GM12878 (cell line): Measurements from ENCODE around the gene OR7E24. TPM values are rescaled to one million over a fixed set of nuclear protein-coding genes. Genes with fewer than 3 reads are reported as not detected.

Experiments
- YBX1 ChIP-seq: fragments of 450-650 bp; IDR thresholded peaks from 2 replicates; pipeline ENCODE4 v1.6.1; 2016; ENCODE audit warnings: antibody characterized with exemption
- polyA plus RNA-seq, 11 experiments: library from polyadenylated mRNA; depleted of rRNA in 4 of 11; unstranded in 6 of 11; stranded (reverse) in 5 of 11; fragments of >200 nt; fragmentation: Nextera tagmentation in 4 of 11; fragmentation: Illumina TruSeq in 1 of 11; extraction: Ambion mirVana in 4 of 11; extraction: Trizol in 1 of 11; gene quantifications; 1 replicate in 1 of 11; 2 replicates in 10 of 11; pipeline versions ENCODE4 v1.2.1 to v1.2.3, GENCODE V29; 2011 to 2016; ENCODE audit warnings: inconsistent platforms in 2 of 11, missing spikeins in 2 of 11, low read depth in 1 of 11
- total RNA-seq, 4 experiments: library from RNA; depleted of rRNA in 3 of 4; stranded (reverse); fragments of >200 nt in 3 of 4; fragmentation: Illumina TruSeq in 1 of 4; extraction: Trizol in 1 of 4; gene quantifications; 2 replicates each; pipeline versions ENCODE4 v1.2.1 to v1.2.3, GENCODE V29; 2013 to 2021
- TF ChIP-seq, protein P1 (sequence below): fragments of 450-650 bp; IDR thresholded peaks from 2 replicates; pipeline ENCODE4 v1.6.1; 2017; ENCODE audit warnings: mild to moderate bottlenecking, low read depth, inconsistent platforms; ENCODE audit not compliant: poor library complexity, severe bottlenecking

The OR7E24 gene
- total and polyA plus RNA-seq, 10 of the 15 experiments (the other 5 are each of a cell fraction or from before 2014, with no cell fraction given), result not detected

DNA sequence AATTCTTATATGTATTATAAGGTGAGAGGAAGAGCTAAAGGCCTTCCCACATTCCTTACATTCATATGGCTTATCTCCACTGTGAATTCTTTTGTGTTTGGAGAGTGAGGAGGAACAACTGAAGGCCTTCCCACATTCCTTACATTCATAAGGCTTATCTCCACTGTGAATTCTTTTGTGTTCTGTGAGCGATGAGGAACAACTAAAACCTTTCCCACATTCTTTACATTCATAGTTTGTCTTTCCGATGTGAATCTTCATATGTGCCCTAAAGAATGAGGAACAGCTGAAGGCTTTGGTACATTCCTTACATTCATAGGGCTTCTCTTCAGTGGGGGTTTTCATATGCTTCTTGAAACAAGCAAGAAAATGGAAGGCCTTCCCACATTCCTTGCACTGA lies 45.6 kb downstream of the OR7E24 start (continued):
- no peak for TF ChIP-seq YBX1
- TF ChIP-seq, protein P1, sequence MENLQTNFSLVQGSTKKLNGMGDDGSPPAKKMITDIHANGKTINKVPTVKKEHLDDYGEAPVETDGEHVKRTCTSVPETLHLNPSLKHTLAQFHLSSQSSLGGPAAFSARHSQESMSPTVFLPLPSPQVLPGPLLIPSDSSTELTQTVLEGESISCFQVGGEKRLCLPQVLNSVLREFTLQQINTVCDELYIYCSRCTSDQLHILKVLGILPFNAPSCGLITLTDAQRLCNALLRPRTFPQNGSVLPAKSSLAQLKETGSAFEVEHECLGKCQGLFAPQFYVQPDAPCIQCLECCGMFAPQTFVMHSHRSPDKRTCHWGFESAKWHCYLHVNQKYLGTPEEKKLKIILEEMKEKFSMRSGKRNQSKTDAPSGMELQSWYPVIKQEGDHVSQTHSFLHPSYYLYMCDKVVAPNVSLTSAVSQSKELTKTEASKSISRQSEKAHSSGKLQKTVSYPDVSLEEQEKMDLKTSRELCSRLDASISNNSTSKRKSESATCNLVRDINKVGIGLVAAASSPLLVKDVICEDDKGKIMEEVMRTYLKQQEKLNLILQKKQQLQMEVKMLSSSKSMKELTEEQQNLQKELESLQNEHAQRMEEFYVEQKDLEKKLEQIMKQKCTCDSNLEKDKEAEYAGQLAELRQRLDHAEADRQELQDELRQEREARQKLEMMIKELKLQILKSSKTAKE, result no peak

Other genes starting within 250 kb of the OR7E24 start
Only the 7 nearest of the 13 such genes appear.
- not detected in 2 replicates for gene OR7G3, start 124.0 kb upstream of the OR7E24 start, total RNA-seq (2014; rRNA removed)
- not detected in 2 replicates for gene OR7G3, start 124.0 kb upstream of the OR7E24 start, total RNA-seq (2014; rRNA removed; fragmentation: Illumina TruSeq; extraction: Trizol)
- not detected in 2 replicates for gene OR7G3, start 124.0 kb upstream of the OR7E24 start, total RNA-seq (2021)
- not detected in 2 replicates for gene OR7G3, start 124.0 kb upstream of the OR7E24 start, polyA plus RNA-seq (2011; rRNA removed)
- gene OR7G3, start 124.0 kb upstream of the OR7E24 start, polyA plus RNA-seq (2014; fragmentation: Illumina TruSeq; extraction: Trizol), result not detected in 2 replicates
- not detected for gene OR7G3, start 124.0 kb upstream of the OR7E24 start, polyA plus RNA-seq (2014; fragmentation: Nextera tagmentation; extraction: Ambion mirVana)
- not detected in 2 replicates for gene OR7G3, start 124.0 kb upstream of the OR7E24 start, polyA plus RNA-seq (2014; rRNA removed)
- gene OR7G3, start 124.0 kb upstream of the OR7E24 start, polyA plus RNA-seq (2016; fragmentation: Nextera tagmentation; extraction: Ambion mirVana), result not detected
- 27.0 and 28.4 TPM in 2 replicates for gene ZNF317, start 110.5 kb upstream of the OR7E24 start, total RNA-seq (2014; rRNA removed)
- 31.4 and 32.3 TPM in 2 replicates for gene ZNF317, start 110.5 kb upstream of the OR7E24 start, total RNA-seq (2014; rRNA removed; fragmentation: Illumina TruSeq; extraction: Trizol)
- gene ZNF317, start 110.5 kb upstream of the OR7E24 start, total RNA-seq (2021), result 34.0 and 35.8 TPM in 2 replicates
- gene ZNF317, start 110.5 kb upstream of the OR7E24 start, polyA plus RNA-seq (2011; rRNA removed), result 19.1 and 27.6 TPM in 2 replicates
- gene ZNF317, start 110.5 kb upstream of the OR7E24 start, polyA plus RNA-seq (2014; fragmentation: Illumina TruSeq; extraction: Trizol), result 32.4 and 32.9 TPM in 2 replicates
- gene ZNF317, start 110.5 kb upstream of the OR7E24 start, polyA plus RNA-seq (2014; fragmentation: Nextera tagmentation; extraction: Ambion mirVana), result 10 to 100 TPM; 25.0 to 37.5 TPM
- gene ZNF317, start 110.5 kb upstream of the OR7E24 start, polyA plus RNA-seq (2014; rRNA removed), result 18.5 and 22.7 TPM in 2 replicates
- 10 to 100 TPM; 37.1 to 39.4 TPM for gene ZNF317, start 110.5 kb upstream of the OR7E24 start, polyA plus RNA-seq (2016; fragmentation: Nextera tagmentation; extraction: Ambion mirVana)
- 0.05 TPM in 1 of 2 replicates, not detected in the other for gene OR7D2, start 72.0 kb upstream of the OR7E24 start, total RNA-seq (2014; rRNA removed)
- gene OR7D2, start 72.0 kb upstream of the OR7E24 start, total RNA-seq (2014; rRNA removed; fragmentation: Illumina TruSeq; extraction: Trizol), result not detected in 2 replicates
- gene OR7D2, start 72.0 kb upstream of the OR7E24 start, total RNA-seq (2021), result not detected in 2 replicates
- gene OR7D2, start 72.0 kb upstream of the OR7E24 start, polyA plus RNA-seq (2011; rRNA removed), result 0.04 and 0.09 TPM in 2 replicates
- not detected in 2 replicates for gene OR7D2, start 72.0 kb upstream of the OR7E24 start, polyA plus RNA-seq (2014; fragmentation: Illumina TruSeq; extraction: Trizol)
- gene OR7D2, start 72.0 kb upstream of the OR7E24 start, polyA plus RNA-seq (2014; fragmentation: Nextera tagmentation; extraction: Ambion mirVana), result not detected
- not detected in 2 replicates for gene OR7D2, start 72.0 kb upstream of the OR7E24 start, polyA plus RNA-seq (2014; rRNA removed)
- gene OR7D2, start 72.0 kb upstream of the OR7E24 start, polyA plus RNA-seq (2016; fragmentation: Nextera tagmentation; extraction: Ambion mirVana), result not detected
- not detected in 2 replicates for gene OR7D4, start 31.3 kb upstream of the OR7E24 start, total RNA-seq (2014; rRNA removed)
- gene OR7D4, start 31.3 kb upstream of the OR7E24 start, total RNA-seq (2014; rRNA removed; fragmentation: Illumina TruSeq; extraction: Trizol), result not detected in 2 replicates
- gene OR7D4, start 31.3 kb upstream of the OR7E24 start, total RNA-seq (2021), result not detected in 2 replicates
- gene OR7D4, start 31.3 kb upstream of the OR7E24 start, polyA plus RNA-seq (2011; rRNA removed), result not detected in 2 replicates
- not detected in 2 replicates for gene OR7D4, start 31.3 kb upstream of the OR7E24 start, polyA plus RNA-seq (2014; fragmentation: Illumina TruSeq; extraction: Trizol)
- gene OR7D4, start 31.3 kb upstream of the OR7E24 start, polyA plus RNA-seq (2014; fragmentation: Nextera tagmentation; extraction: Ambion mirVana), result not detected
- gene OR7D4, start 31.3 kb upstream of the OR7E24 start, polyA plus RNA-seq (2014; rRNA removed), result not detected in 2 replicates
- not detected for gene OR7D4, start 31.3 kb upstream of the OR7E24 start, polyA plus RNA-seq (2016; fragmentation: Nextera tagmentation; extraction: Ambion mirVana)
- gene ZNF699, start 58.9 kb downstream of the OR7E24 start, total RNA-seq (2014; rRNA removed), result 2.1 and 3.0 TPM in 2 replicates
- gene ZNF699, start 58.9 kb downstream of the OR7E24 start, total RNA-seq (2014; rRNA removed; fragmentation: Illumina TruSeq; extraction: Trizol), result 2.6 and 2.9 TPM in 2 replicates
- gene ZNF699, start 58.9 kb downstream of the OR7E24 start, total RNA-seq (2021), result 2.2 and 3.6 TPM in 2 replicates
- 2.4 and 3.9 TPM in 2 replicates for gene ZNF699, start 58.9 kb downstream of the OR7E24 start, polyA plus RNA-seq (2011; rRNA removed)
- gene ZNF699, start 58.9 kb downstream of the OR7E24 start, polyA plus RNA-seq (2014; fragmentation: Illumina TruSeq; extraction: Trizol), result 1.7 and 2.4 TPM in 2 replicates
- gene ZNF699, start 58.9 kb downstream of the OR7E24 start, polyA plus RNA-seq (2014; fragmentation: Nextera tagmentation; extraction: Ambion mirVana), result under 1 TPM; 0.04 to 0.31 TPM
- gene ZNF699, start 58.9 kb downstream of the OR7E24 start, polyA plus RNA-seq (2014; rRNA removed), result 1.5 and 1.7 TPM in 2 replicates
- 1 to 10 TPM; 1.4 to 1.5 TPM for gene ZNF699, start 58.9 kb downstream of the OR7E24 start, polyA plus RNA-seq (2016; fragmentation: Nextera tagmentation; extraction: Ambion mirVana)
- 4.4 and 8.1 TPM in 2 replicates for gene ZNF559, start 73.2 kb downstream of the OR7E24 start, total RNA-seq (2014; rRNA removed)
- gene ZNF559, start 73.2 kb downstream of the OR7E24 start, total RNA-seq (2014; rRNA removed; fragmentation: Illumina TruSeq; extraction: Trizol), result 10.4 and 12.4 TPM in 2 replicates
- 7.6 and 9.2 TPM in 2 replicates for gene ZNF559, start 73.2 kb downstream of the OR7E24 start, total RNA-seq (2021)
- gene ZNF559, start 73.2 kb downstream of the OR7E24 start, polyA plus RNA-seq (2011; rRNA removed), result 13.8 and 23.6 TPM in 2 replicates
- 8.2 and 12.0 TPM in 2 replicates for gene ZNF559, start 73.2 kb downstream of the OR7E24 start, polyA plus RNA-seq (2014; fragmentation: Illumina TruSeq; extraction: Trizol)
- 10 to 100 TPM in 1 of 2 experiments, 1 to 10 TPM in 1; 6.1 to 10.2 TPM for gene ZNF559, start 73.2 kb downstream of the OR7E24 start, polyA plus RNA-seq (2014; fragmentation: Nextera tagmentation; extraction: Ambion mirVana)
- gene ZNF559, start 73.2 kb downstream of the OR7E24 start, polyA plus RNA-seq (2014; rRNA removed), result 6.2 and 8.2 TPM in 2 replicates
- 10 to 100 TPM in 1 of 2 experiments, 1 to 10 TPM in 1; 9.4 to 12.2 TPM for gene ZNF559, start 73.2 kb downstream of the OR7E24 start, polyA plus RNA-seq (2016; fragmentation: Nextera tagmentation; extraction: Ambion mirVana)
- 0.17 and 0.33 TPM in 2 replicates for gene ZNF177, start 112.1 kb downstream of the OR7E24 start, total RNA-seq (2014; rRNA removed)
- 0.37 TPM in 1 of 2 replicates, not detected in the other for gene ZNF177, start 112.1 kb downstream of the OR7E24 start, total RNA-seq (2014; rRNA removed; fragmentation: Illumina TruSeq; extraction: Trizol)
- 0.21 and 0.23 TPM in 2 replicates for gene ZNF177, start 112.1 kb downstream of the OR7E24 start, total RNA-seq (2021)
- gene ZNF177, start 112.1 kb downstream of the OR7E24 start, polyA plus RNA-seq (2011; rRNA removed), result 0.98 and 1.1 TPM in 2 replicates
- gene ZNF177, start 112.1 kb downstream of the OR7E24 start, polyA plus RNA-seq (2014; fragmentation: Illumina TruSeq; extraction: Trizol), result 0.33 and 0.51 TPM in 2 replicates
- under 1 TPM; 0.05 to 0.24 TPM for gene ZNF177, start 112.1 kb downstream of the OR7E24 start, polyA plus RNA-seq (2014; fragmentation: Nextera tagmentation; extraction: Ambion mirVana)
- 0.31 and 1.2 TPM in 2 replicates for gene ZNF177, start 112.1 kb downstream of the OR7E24 start, polyA plus RNA-seq (2014; rRNA removed)
- under 1 TPM; 0.54 to 0.69 TPM for gene ZNF177, start 112.1 kb downstream of the OR7E24 start, polyA plus RNA-seq (2016; fragmentation: Nextera tagmentation; extraction: Ambion mirVana)